ENCODE data around the gene NHLH2. TPM values are rescaled to one million over a fixed set of nuclear protein-coding genes. Genes with fewer than 3 reads are reported as not detected.

Gene NHLH2
- total RNA-seq, 1 experiment from 2014 or later, result not detected

GRCh38 chr1:115809847-115810246, 31.1 kb downstream of the NHLH2 start:
- DNase-seq (ENCODE audit: unreplicated experiment), result no peak
- POLR2A ChIA-PET, result interaction anchor here (1.7 kb wide), 1 partner anchor 27 kb away, joined by 9 read pairs; no protein-coding TSS in a partner anchor
- intact Hi-C loops (cut with micrococcal nuclease), result loop anchor here (10.0 kb wide), 1 partner anchor 675 kb away; no protein-coding TSS in a partner anchor
- H3K9me3 Mint-ChIP-seq (ENCODE audit: unreplicated experiment), result no peaks in the 10 kb centered on the region
- H3K4me3 Mint-ChIP-seq (ENCODE audit: unreplicated experiment), result no peak overlapping the region
- no peaks in the 10 kb centered on the region for H3K36me3 Mint-ChIP-seq (ENCODE audit: insufficient read depth, unreplicated experiment)
- peaks cover 17% of the 10 kb centered on the region for H3K4me1 Mint-ChIP-seq (ENCODE audit: insufficient read depth, unreplicated experiment)
- BruUV-seq (replicated peaks), result no TSS peak
- CTCF ChIA-PET, result interaction anchor here (0.6 to 4.6 kb wide), 5 partner anchors 73 to 210 kb away, joined by 3 to 39 read pairs (median 4); no protein-coding TSS in a partner anchor
- no peak for TF ChIP-seq CTCF (IDR thresholded peaks at IDR 0.05; ENCODE audit: unreplicated experiment)
- no peak overlapping the region for H3K27ac Mint-ChIP-seq (ENCODE audit: low read depth, unreplicated experiment)
- H3K27me3 Mint-ChIP-seq (ENCODE audit: insufficient read depth, unreplicated experiment), result no peaks in the 10 kb centered on the region

GRCh38 chr1:115809076-115809475, 31.9 kb downstream of the NHLH2 start:
- POLR2A ChIA-PET, result interaction anchor here (0.7 to 1.7 kb wide), 2 partner anchors 26 to 184 kb away, joined by 3 to 9 read pairs; no protein-coding TSS in a partner anchor
- Mint-ChIP-seq H3K9me3 (ENCODE audit: unreplicated experiment) (no peaks in the 10 kb centered on the region), H3K27me3 (ENCODE audit: insufficient read depth, unreplicated experiment) (no peaks in the 10 kb centered on the region), H3K36me3 (ENCODE audit: insufficient read depth, unreplicated experiment) (no peaks in the 10 kb centered on the region), H3K4me1 (ENCODE audit: insufficient read depth, unreplicated experiment) (peaks cover 13% of the 10 kb centered on the region), H3K27ac (ENCODE audit: low read depth, unreplicated experiment) (no peak overlapping the region), H3K4me3 (ENCODE audit: unreplicated experiment) (no peak overlapping the region)
- no peak for DNase-seq (ENCODE audit: unreplicated experiment)
- CTCF ChIA-PET, result interaction anchor here (0.6 to 4.6 kb wide), 6 partner anchors 17 to 211 kb away, joined by 3 to 39 read pairs (median 4); no protein-coding TSS in a partner anchor
- BruUV-seq (replicated peaks), result no TSS peak
- intact Hi-C loops (cut with micrococcal nuclease), result loop anchor here (10.0 kb wide), 1 partner anchor 676 kb away; no protein-coding TSS in a partner anchor
- TF ChIP-seq CTCF (IDR thresholded peaks at IDR 0.05; ENCODE audit: unreplicated experiment), result no peak

- no peaks in the 10 kb centered on the region for H3K27me3 Mint-ChIP-seq (ENCODE audit: insufficient read depth, unreplicated experiment)
- ChIA-PET CTCF (interaction anchor here (0.6 to 5.6 kb wide), 11 partner anchors 11 to 762 kb away, joined by 3 to 37 read pairs (median 4); no protein-coding TSS in a partner anchor), POLR2A (interaction anchor here (1.1 to 2.6 kb wide), 3 partner anchors 171 to 213 kb away, joined by 3 to 20 read pairs (median 3); no protein-coding TSS in a partner anchor)
- no TSS peak for BruUV-seq (replicated peaks)
- H3K4me3 Mint-ChIP-seq (ENCODE audit: unreplicated experiment), result no peak overlapping the region
- intact Hi-C loops (cut with micrococcal nuclease), result loop anchor here (1.0 to 10.0 kb wide), 3 partner anchors 174 to 677 kb away; no protein-coding TSS in a partner anchor
- peaks cover 13% of the 10 kb centered on the region for H3K4me1 Mint-ChIP-seq (ENCODE audit: insufficient read depth, unreplicated experiment)
- H3K27ac Mint-ChIP-seq (ENCODE audit: low read depth, unreplicated experiment), result no peak overlapping the region
- TF ChIP-seq CTCF (IDR thresholded peaks at IDR 0.05; ENCODE audit: unreplicated experiment), result peak; percentile 62
- no peaks in the 10 kb centered on the region for H3K36me3 Mint-ChIP-seq (ENCODE audit: insufficient read depth, unreplicated experiment)
- no peaks in the 10 kb centered on the region for H3K9me3 Mint-ChIP-seq (ENCODE audit: unreplicated experiment)
- DNase-seq (ENCODE audit: unreplicated experiment), result peak; percentile 82
These were observed 33.2 kb downstream of the NHLH2 start for GRCh38 chr1:115807723-115808122.

- DNase-seq (ENCODE audit: unreplicated experiment), result no peak
- no peaks in the 10 kb centered on the region for H3K36me3 Mint-ChIP-seq (ENCODE audit: insufficient read depth, unreplicated experiment)
- ChIA-PET CTCF (interaction anchor here (1.0 to 5.6 kb wide), 3 partner anchors 71 to 215 kb away, joined by 3 to 37 read pairs (median 24); no protein-coding TSS in a partner anchor), POLR2A (interaction anchor here (2.6 kb wide), 1 partner anchor 173 kb away, joined by 20 read pairs; no protein-coding TSS in a partner anchor)
- no TSS peak for BruUV-seq (replicated peaks)
- intact Hi-C loops (cut with micrococcal nuclease), result loop anchor here (10.0 kb wide), 1 partner anchor 679 kb away; no protein-coding TSS in a partner anchor
- H3K4me1 Mint-ChIP-seq (ENCODE audit: insufficient read depth, unreplicated experiment), result peaks cover 13% of the 10 kb centered on the region
- no peak overlapping the region for H3K4me3 Mint-ChIP-seq (ENCODE audit: unreplicated experiment)
- H3K27ac Mint-ChIP-seq (ENCODE audit: low read depth, unreplicated experiment), result no peak overlapping the region
- TF ChIP-seq CTCF (IDR thresholded peaks at IDR 0.05; ENCODE audit: unreplicated experiment), result no peak
- no peaks in the 10 kb centered on the region for H3K27me3 Mint-ChIP-seq (ENCODE audit: insufficient read depth, unreplicated experiment)
- H3K9me3 Mint-ChIP-seq (ENCODE audit: unreplicated experiment), result no peaks in the 10 kb centered on the region
These were observed 35.3 kb downstream of the NHLH2 start for GRCh38 chr1:115805597-115805996.

Data from MCF 10A (cell line).